ENCODE results near the gene NAA16.
"Not testable (repeated sequence)": the region's sequence is repeated elsewhere in the genome, so short reads cannot be mapped to it uniquely, and the experiment has no call there.

The NAA16 gene

GRCh38 chr13:41419206-41419605, 108.1 kb downstream of the NAA16 start:
- no peak for TF ChIP-seq CTCF (IDR thresholded peaks at IDR 0.05; ENCODE audit: low read depth, low read length, missing control alignments)
- in situ Hi-C loops (cut with HindIII; ENCODE audit: low sequenced_read_pairs): no loop called here

GRCh38 chr13:41420146-41420545, 109.1 kb downstream of the NAA16 start:
- DNase-seq (ENCODE audit: low read depth): no peak
- no peak for TF ChIP-seq CTCF (IDR thresholded peaks at IDR 0.05; ENCODE audit: low read depth, low read length, missing control alignments)
- in situ Hi-C loops (cut with HindIII; ENCODE audit: low sequenced_read_pairs): no loop called here
- H3K4me3 ChIP-seq (ENCODE audit: low read depth, low read length): no peak overlapping the region

More at GRCh38 chr13:41419206-41419605, 108.1 kb downstream of the NAA16 start:
- no peak overlapping the region for H3K4me3 ChIP-seq (ENCODE audit: low read depth, low read length)
- DNase-seq (ENCODE audit: low read depth): no peak

GRCh38 chr13:41421330-41421729, 110.3 kb downstream of the NAA16 start:
- in situ Hi-C loops (cut with HindIII; ENCODE audit: low sequenced_read_pairs); DNase-seq (ENCODE audit: low read depth); H3K4me3 ChIP-seq (ENCODE audit: low read depth, low read length): not testable (repeated sequence)

GRCh38 chr13:41421983-41422382, 110.9 kb downstream of the NAA16 start:
- in situ Hi-C loops (cut with HindIII; ENCODE audit: low sequenced_read_pairs); DNase-seq (ENCODE audit: low read depth); H3K4me3 ChIP-seq (ENCODE audit: low read depth, low read length): not testable (repeated sequence)

GRCh38 chr13:41423259-41423658, 112.2 kb downstream of the NAA16 start:
- H3K4me3 ChIP-seq (ENCODE audit: low read depth, low read length); DNase-seq (ENCODE audit: low read depth); in situ Hi-C loops (cut with HindIII; ENCODE audit: low sequenced_read_pairs): not testable (repeated sequence)

GRCh38 chr13:41424675-41425074, 113.6 kb downstream of the NAA16 start:
- DNase-seq (ENCODE audit: low read depth); in situ Hi-C loops (cut with HindIII; ENCODE audit: low sequenced_read_pairs); H3K4me3 ChIP-seq (ENCODE audit: low read depth, low read length): not testable (repeated sequence)

GRCh38 chr13:41426047-41426446, 115.0 kb downstream of the NAA16 start:
- DNase-seq (ENCODE audit: low read depth): no peak
- no peak for TF ChIP-seq CTCF (IDR thresholded peaks at IDR 0.05; ENCODE audit: low read depth, low read length, missing control alignments)
- in situ Hi-C loops (cut with HindIII; ENCODE audit: low sequenced_read_pairs): no loop called here
- no peak overlapping the region for H3K4me3 ChIP-seq (ENCODE audit: low read depth, low read length)

Data from astrocyte of the cerebellum (primary cell).